Neural cell (in vitro differentiated cells): Measurements from ENCODE around the gene BTBD9. TPM values are rescaled to one million over a fixed set of nuclear protein-coding genes. Genes with fewer than 3 reads are reported as not detected.

Experiments
- H2AFZ ChIP-seq: fragments of 200-600, 300-800 bp; sonication (generic), shearing (Covaris generic); 2 replicates; pipeline ENCODE4 v1.6.0; 2014; ENCODE audit warnings: low read depth, mild to moderate bottlenecking, antibody characterized with exemption, low read length, moderate library complexity
- H3F3A ChIP-seq: fragments of 200-600 bp; shearing (Covaris generic); 2 replicates; pipeline ENCODE4 v1.6.1; 2016; ENCODE audit warnings: mild to moderate bottlenecking, moderate library complexity, mixed read lengths, antibody characterized with exemption, low read length; ENCODE audit not compliant: insufficient read depth, poor library complexity, severe bottlenecking
- H3K27ac ChIP-seq: fragments of 200-600, 300-800 bp; sonication (generic), shearing (Covaris generic); 2 replicates; pipeline ENCODE4 v1.5.1; 2014; ENCODE audit warnings: mild to moderate bottlenecking, low read length, moderate library complexity
- H3K27me3 ChIP-seq: fragments of 300-800, 200-600 bp; sonication (generic), shearing (Covaris generic); 2 replicates; pipeline ENCODE4 v1.6.0; 2014; ENCODE audit warnings: mild to moderate bottlenecking, low read depth, low read length, moderate library complexity; ENCODE audit not compliant: insufficient read depth
- H3K36me3 ChIP-seq: fragments of 300-800, 200-600 bp; sonication (generic), shearing (Covaris generic); 2 replicates; pipeline ENCODE4 v1.5.1; 2014; ENCODE audit warnings: mild to moderate bottlenecking, antibody characterized with exemption, low read length, moderate library complexity; ENCODE audit not compliant: insufficient read depth
- H3K4me2 ChIP-seq: fragments of 300-800, 200-600 bp; sonication (generic), shearing (Covaris generic); 2 replicates; pipeline ENCODE4 v1.6.0; 2014; ENCODE audit warnings: mild to moderate bottlenecking, low read length
- H3K4me3 ChIP-seq: fragments of 300-800, 200-600 bp; sonication (generic), shearing (Covaris generic); 2 replicates; pipeline ENCODE4 v1.5.1; 2014; ENCODE audit warnings: mild to moderate bottlenecking, low read length, moderate library complexity
- H3K79me2 ChIP-seq: fragments of 200-600 bp; shearing (Covaris generic); replicated peaks from 2 replicates; pipeline ENCODE4 v1.6.0; 2014; ENCODE audit warnings: mild to moderate bottlenecking, low read length, moderate library complexity; ENCODE audit not compliant: insufficient read depth
- H3K9ac ChIP-seq: fragments of 300-800, 200-600 bp; sonication (generic), shearing (Covaris generic); 2 replicates; pipeline ENCODE4 v1.6.1; 2016; ENCODE audit warnings: mild to moderate bottlenecking, low read length, mixed read lengths
- H3K9me2 ChIP-seq: fragments of 200-600 bp; shearing (Covaris generic); 2 replicates; pipeline ENCODE4 v1.6.1; 2016; ENCODE audit warnings: mild to moderate bottlenecking, low read length, mixed read lengths; ENCODE audit not compliant: insufficient read depth
- H3K9me3 ChIP-seq: fragments of 200-600, 300-800 bp; sonication (generic), shearing (Covaris generic); 2 replicates; pipeline ENCODE4 v1.6.1; 2016; ENCODE audit warnings: mild to moderate bottlenecking, mixed run types, low read length, moderate library complexity, mixed read lengths
- H4K20me1 ChIP-seq: fragments of 200-600 bp; shearing (Covaris generic); 2 replicates; pipeline ENCODE4 v1.6.1; 2016; ENCODE audit warnings: mild to moderate bottlenecking, mixed run types; ENCODE audit not compliant: insufficient read depth
- CTCF ChIP-seq: fragments of 450-650 bp; IDR thresholded peaks from 2 replicates; pipeline ENCODE4 v1.5.1; 2014; ENCODE audit warnings: antibody characterized with exemption, mild to moderate bottlenecking, moderate library complexity; ENCODE audit not compliant: poor library complexity, severe bottlenecking
- EP300 ChIP-seq: fragments of 450-650 bp; conservative IDR thresholded peaks from 2 replicates; pipeline ENCODE4 v1.6.1; 2014; ENCODE audit warnings: antibody characterized with exemption, mild to moderate bottlenecking, moderate library complexity; ENCODE audit not compliant: poor library complexity, severe bottlenecking
- EZH2 ChIP-seq: fragments of 200-600, 300-800 bp; shearing (Covaris generic), sonication (generic); IDR thresholded peaks from 2 replicates; pipeline ENCODE4 v1.6.1; 2014; ENCODE audit warnings: antibody characterized with exemption, low read length, borderline replicate concordance, mild to moderate bottlenecking; ENCODE audit not compliant: insufficient read depth, poor library complexity, severe bottlenecking
- MXI1 ChIP-seq: fragments of 450-650 bp; conservative IDR thresholded peaks from 2 replicates; pipeline ENCODE4 v1.6.1; 2014; ENCODE audit warnings: antibody characterized with exemption, mild to moderate bottlenecking; ENCODE audit not compliant: poor library complexity, severe bottlenecking
- POLR2AphosphoS5 ChIP-seq: IDR thresholded peaks from 2 replicates; pipeline ENCODE4 v1.6.1; 2012
- RAD21 ChIP-seq: fragments of 450-650 bp; conservative IDR thresholded peaks from 2 replicates; pipeline ENCODE4 v1.6.1; 2014; ENCODE audit warnings: antibody characterized with exemption, mild to moderate bottlenecking, moderate library complexity
- REST ChIP-seq: IDR thresholded peaks from 2 replicates; pipeline ENCODE4 v1.6.1; 2012; ENCODE audit warnings: borderline replicate concordance
- SMC3 ChIP-seq: fragments of 450-650 bp; conservative IDR thresholded peaks from 2 replicates; pipeline ENCODE4 v1.6.1; 2014; ENCODE audit warnings: antibody characterized with exemption, mild to moderate bottlenecking, moderate library complexity; ENCODE audit not compliant: poor library complexity
- TAF1 ChIP-seq: IDR thresholded peaks from 2 replicates; pipeline ENCODE4 v1.6.1; 2012; ENCODE audit warnings: low read depth
- polyA plus RNA-seq: library from polyadenylated mRNA; depleted of rRNA; stranded (reverse); fragments of >200 nt; gene quantifications from 2 replicates; pipeline ENCODE4 v1.2.3, GENCODE V29; 2014

BTBD9 gene
- polyA plus RNA-seq, 1 donor from 2014 or later, result 6.2 TPM

- no peaks in the 10 kb centered on the region for H3K79me2 ChIP-seq
- H3K27me3 ChIP-seq, result no peaks in the 10 kb centered on the region
- TF ChIP-seq CTCF, result no peak
- no peak for TF ChIP-seq SMC3
- TF ChIP-seq TAF1, result no peak
- TF ChIP-seq REST, result no peak
- no peak for TF ChIP-seq EZH2
- TF ChIP-seq RAD21, result no peak
- no peak for TF ChIP-seq EP300
- no peak for TF ChIP-seq MXI1
- TF ChIP-seq POLR2AphosphoS5, result no peak
- no peaks in the 10 kb centered on the region for H3F3A ChIP-seq
- no peak overlapping the region for H2AFZ ChIP-seq
- no peak overlapping the region for H3K9ac ChIP-seq
- no peaks in the 10 kb centered on the region for H4K20me1 ChIP-seq
- H3K9me3 ChIP-seq, result no peaks in the 10 kb centered on the region
- H3K9me2 ChIP-seq, result no peaks in the 10 kb centered on the region
- H3K4me2 ChIP-seq, result no peak overlapping the region
- H3K36me3 ChIP-seq, result no peaks in the 10 kb centered on the region
- no peak overlapping the region for H3K27ac ChIP-seq
- H3K4me3 ChIP-seq, result no peak overlapping the region
These were observed 427.1 kb downstream of the BTBD9 start for GRCh38 chr6:38212579-38212978.

GRCh38 chr6:38212116-38212515 is 427.6 kb downstream of the BTBD9 start:
- Histone ChIP-seq H3K4me3 (no peak overlapping the region), H3K79me2 (no peaks in the 10 kb centered on the region), H3K9me2 (no peaks in the 10 kb centered on the region), H3F3A (no peaks in the 10 kb centered on the region), H3K27ac (no peak overlapping the region), H3K36me3 (no peaks in the 10 kb centered on the region), H3K9me3 (no peaks in the 10 kb centered on the region), H2AFZ (no peak overlapping the region), H4K20me1 (no peaks in the 10 kb centered on the region), H3K9ac (no peak overlapping the region), H3K4me2 (no peak overlapping the region), H3K27me3 (no peaks in the 10 kb centered on the region)
- TF ChIP-seq TAF1 (no peak), SMC3 (no peak), MXI1 (no peak), CTCF (no peak), POLR2AphosphoS5 (no peak), EP300 (no peak), RAD21 (no peak), EZH2 (no peak), REST (no peak)
